K562 (cell line): Measurements from ENCODE around the gene MYO16. TPM values are rescaled to one million over a fixed set of nuclear protein-coding genes. Genes with fewer than 3 reads are reported as not detected.

Source experiments
- ATAC-seq: fragments of 200-7000 bp; cut with Tn5 transposase; 3 replicates; pipeline ENCODE4 v1.9.1; 2020; ENCODE audit warnings: moderate library complexity
- BruUV-seq: library from RNA; stranded (reverse); fragments of 400-500 nt; replicated peaks from 2 replicates; lab custom pipeline; 2021; lab: Mats Ljungman, UMichigan
- CTCF ChIA-PET: fragments of 300-600 bp; formaldehyde crosslinking; extraction: SDS; loops from one replicate; lab custom pipeline; 2021; ENCODE audit warnings: low intra/inter-chr PET ratio; lab: Yijun Ruan, JAX
- POLR2A ChIA-PET: fragments of 300-600, 350-650 bp; sonication (Branson Sonifier 250); formaldehyde crosslinking; extraction: SDS; loops from one replicate; lab custom pipeline; 2021; ENCODE audit warnings: antibody characterized with exemption, inconsistent platforms; lab: Yijun Ruan, JAX
- DNase-seq, 4 experiments: peaks; one replicate each; pipeline versions ENCODE4 v3.0.0 to v3.0.0-alpha.2; 2011 to 2018; ENCODE audit warnings: low spot score in 3 of 4, mixed read lengths in 3 of 4; ENCODE audit errors: extremely low read depth in 1 of 4
- FAIRE-seq: peaks from 2 replicates; lab custom pipeline; 2011; peaks lifted over from hg19 to GRCh38; lab: Jason Lieb, UNC
- H2AFZ ChIP-seq: 2 replicates; pipeline ENCODE4 v1.6.0; 2011; ENCODE audit warnings: low read depth, low read length, control low read depth, inconsistent platforms
- H3K27ac ChIP-seq: fragments of 200-600 bp; 3 replicates; pipeline ENCODE4 v1.8.0; 2011; ENCODE audit warnings: low read depth, mild to moderate bottlenecking, control low read depth, inconsistent platforms, low read length, moderate library complexity, mixed read lengths; ENCODE audit errors: extremely low read depth
- H3K27me3 ChIP-seq, 2 experiments: fragments of 300-600 bp in 1 of 2; 2 replicates in 1 of 2; 3 replicates in 1 of 2; pipeline versions ENCODE4 v1.6.0 to v1.8.0; 2011; ENCODE audit warnings: inconsistent platforms in 2 of 2, low read length in 2 of 2, mild to moderate bottlenecking in 1 of 2, mixed read lengths in 1 of 2, moderate library complexity in 1 of 2; ENCODE audit not compliant: control insufficient read depth in 2 of 2, insufficient read depth in 2 of 2
- H3K36me3 ChIP-seq: fragments of 300-600 bp; 3 replicates; pipeline ENCODE4 v1.8.0; 2011; ENCODE audit warnings: mild to moderate bottlenecking, low read length, inconsistent platforms; ENCODE audit not compliant: control insufficient read depth, insufficient read depth
- H3K4me1 ChIP-seq, 2 experiments: fragments of 200-600 bp in 1 of 2; replicated peaks in 1 of 2; 2 replicates in 1 of 2; 3 replicates in 1 of 2; pipeline versions ENCODE4 v1.5.1 to v1.8.0; 2011; ENCODE audit warnings: inconsistent platforms in 2 of 2, low read length in 2 of 2, mild to moderate bottlenecking in 1 of 2, mixed read lengths in 1 of 2, moderate library complexity in 1 of 2; ENCODE audit not compliant: control insufficient read depth in 2 of 2, insufficient read depth in 2 of 2
- H3K4me2 ChIP-seq: 2 replicates; pipeline ENCODE4 v1.6.1; 2011; ENCODE audit warnings: low read length, control low read depth, inconsistent platforms, mixed read lengths; ENCODE audit not compliant: insufficient read depth
- H3K4me3 ChIP-seq: fragments of 200-600 bp; sonication (generic), shearing (Covaris generic); 2 replicates; pipeline ENCODE4 v1.5.1; 2016; ENCODE audit warnings: control low read depth, inconsistent platforms
- H3K79me2 ChIP-seq: fragments of 200-600 bp; 3 replicates; pipeline ENCODE4 v1.8.0; 2011; ENCODE audit warnings: low read length, inconsistent platforms; ENCODE audit not compliant: control insufficient read depth, insufficient read depth
- H3K9ac ChIP-seq, 2 experiments: 2 replicates each; pipeline versions ENCODE4 v1.6.0 to v1.6.1; 2011; ENCODE audit warnings: low read depth in 2 of 2, low read length in 2 of 2, control low read depth in 1 of 2, inconsistent platforms in 1 of 2, mild to moderate bottlenecking in 1 of 2, mixed read lengths in 1 of 2; ENCODE audit not compliant: insufficient read depth in 1 of 2
- H3K9me1 ChIP-seq: one replicate; pipeline ENCODE4 v1.6.0; 2011; ENCODE audit warnings: inconsistent platforms, mild to moderate bottlenecking, low read length, moderate library complexity; ENCODE audit not compliant: control insufficient read depth, insufficient read depth
- H3K9me3 ChIP-seq: replicated peaks from 2 replicates; pipeline ENCODE4 v1.5.1; 2011; ENCODE audit warnings: low read depth, low read length, inconsistent platforms; ENCODE audit not compliant: control insufficient read depth, insufficient read depth
- H4K20me1 ChIP-seq: replicated peaks from 2 replicates; pipeline ENCODE4 v1.6.1; 2011; ENCODE audit warnings: low read length, inconsistent platforms, mixed read lengths; ENCODE audit not compliant: control insufficient read depth, insufficient read depth
- ARID2 ChIP-seq: fragments of 450-650 bp; IDR thresholded peaks from 2 replicates; pipeline ENCODE4 v1.6.1; 2017; ENCODE audit warnings: antibody characterized with exemption, mild to moderate bottlenecking
- C11orf30 ChIP-seq: fragments of 450-650 bp; IDR thresholded peaks from 2 replicates; pipeline ENCODE4 v1.6.1; 2016; ENCODE audit warnings: low read depth, mild to moderate bottlenecking
- CEBPB ChIP-seq: fragments of 450-650 bp; IDR thresholded peaks from 2 replicates; pipeline ENCODE4 v1.6.1; 2016; ENCODE audit warnings: missing genetic modification characterization, missing compliant biosample characterization
- CSDE1 ChIP-seq, 2 experiments: fragments of 450-650 bp; IDR thresholded peaks; 2 replicates each; pipeline ENCODE4 v1.6.1; 2016; ENCODE audit warnings: mild to moderate bottlenecking in 1 of 2
- DDX20 ChIP-seq: fragments of 450-650 bp; IDR thresholded peaks from 2 replicates; pipeline ENCODE4 v1.6.1; 2016; ENCODE audit warnings: missing genetic modification characterization, low read depth, mild to moderate bottlenecking, missing compliant biosample characterization, moderate library complexity
- E2F4 ChIP-seq: sonication (generic); formaldehyde crosslinking; IDR thresholded peaks from 2 replicates; pipeline ENCODE4 v1.8.0; 2022; ENCODE audit warnings: mild to moderate bottlenecking, low read depth, missing genetic modification reagents
- MCM7 ChIP-seq, 2 experiments: fragments of 450-650 bp; IDR thresholded peaks; 2 replicates each; pipeline ENCODE4 v1.6.1; 2016 to 2018
- XRCC3 ChIP-seq: fragments of 450-650 bp; IDR thresholded peaks from 2 replicates; pipeline ENCODE4 v1.6.1; 2017; ENCODE audit warnings: mild to moderate bottlenecking, moderate library complexity
- ZNF316 ChIP-seq: fragments of 450-650 bp; IDR thresholded peaks from 2 replicates; pipeline ENCODE4 v1.6.1; 2016
- in situ Hi-C: fragments of 300-500 bp; cut with MboI; formaldehyde crosslinking; loops from 4 replicates; pipeline ENCODE4 v1.15.0; 2018; ENCODE audit warnings: inconsistent platforms, mixed read lengths
- intact Hi-C: fragments of 100-400 bp; cut with micrococcal nuclease; formaldehyde crosslinking; loops from 2 replicates; pipeline ENCODE4 v1.14.2; 2022
- polyA plus RNA-seq, 8 experiments: library from polyadenylated mRNA; depleted of rRNA in 4 of 8; stranded (reverse) in 5 of 8; unstranded in 3 of 8; fragments of >200 nt; fragmentation: Nextera tagmentation in 2 of 8; fragmentation: Illumina TruSeq in 1 of 8; extraction: Ambion mirVana in 2 of 8; extraction: Trizol in 1 of 8; gene quantifications; 2 replicates each; pipeline versions ENCODE4 v1.2.1 to v1.2.3, GENCODE V29; 2011 to 2014; ENCODE audit warnings: inconsistent platforms in 1 of 8, missing spikeins in 1 of 8
- total RNA-seq, 7 experiments: library from RNA; depleted of rRNA in 6 of 7; stranded (reverse); fragments of >200 nt in 6 of 7; fragmentation: Illumina TruSeq in 2 of 7; extraction: Trizol in 2 of 7; gene quantifications; 2 replicates each; pipeline versions ENCODE4 v1.2.1 to v1.2.3, GENCODE V29; 2011 to 2021; ENCODE audit warnings: low replicate concordance in 1 of 7

Gene MYO16
- total and polyA plus RNA-seq, 9 of the 15 experiments (the other 6 are each of a cell fraction or from before 2014, with no cell fraction given): 4.3 to 45.7 (median 12.1) TPM

GRCh38 chr13:108752276-108752675 lies 122.9 kb downstream of the MYO16 start (continued):
- TF ChIP-seq CEBPB (tag) (no peak), XRCC3 (no peak), ARID2 (no peak), DDX20 (tag) (no peak), E2F4 (CRISPR knock-in tag) (no peak), CSDE1 (IDR thresholded peaks at IDR 0.05) (no peak)
- TF ChIP-seq, all 486 proteins: peak for 0

- Histone ChIP-seq H2AFZ (0 out of 2 replicates have a peak overlapping the region, but pooled peaks have one; percentile 45), H3K27me3 (no peaks in the 10 kb centered on the region), H3K4me3 (no peak overlapping the region), H4K20me1 (no peaks in the 10 kb centered on the region), H3K79me2 (no peaks in the 10 kb centered on the region), H3K9me3 (peaks cover 4% of the 10 kb centered on the region), H3K4me2 (no peak overlapping the region), H3K27ac (no peak overlapping the region), H3K9me1 (no peaks in the 10 kb centered on the region), H3K4me1 (peaks cover 0 to 3% of the 10 kb centered on the region in 2 experiments; a peak in 2 of 5 replicates), H3K9ac (no peak overlapping the region), H3K36me3 (no peaks in the 10 kb centered on the region)
- DNase-seq: no peak
- peak; percentile 26 for FAIRE-seq
- ATAC-seq: peak; percentile 45; the same call in 2 of the 3 replicates
- intact Hi-C loops: no loop called here
- in situ Hi-C loops: no loop called here
- no TSS peak for BruUV-seq
- TF ChIP-seq ZNF316: peak; percentile 73
- no peak for TF ChIP-seq MCM7 (IDR thresholded peaks at IDR 0.05)
- TF ChIP-seq C11orf30: peak; percentile 66
- POLR2A ChIA-PET: no interaction called here
- CTCF ChIA-PET: no interaction called here
Observed at GRCh38 chr13:108755083-108755482, 125.7 kb downstream of the MYO16 start.
